ENCODE results near the gene EXOC7. TPM values are rescaled to one million over a fixed set of nuclear protein-coding genes. Genes with fewer than 3 reads are reported as not detected.

EXOC7 gene
- polyA plus RNA-seq, 3 donors: 30.7 to 86.5 (median 42.4) TPM

GRCh38 chr17:76097716-76098295 lies 5.8 kb downstream of the EXOC7 start:
- DNase-seq: peak in 1 of 3 donors; percentile 3
- no peaks in the 10 kb centered on the region for H4K20me1 ChIP-seq (ENCODE audit: insufficient read depth, low read length)
- Mint-ChIP-seq H3K36me3 (peaks cover 67 to 90% of the 10 kb centered on the region in 2 donors), H3K27me3 (ENCODE audit: low read depth in 3 of 3) (no peaks in the 10 kb centered on the region), H3K27ac (peak overlapping the region in 3 of 7 donors; percentile 45 to 53 (median 51)), H3K4me3 (no peak overlapping the region), H3K4me1 (peaks cover 5% of the 10 kb centered on the region), H3K9me3 (no peaks in the 10 kb centered on the region)
- H3K36me3 ChIP-seq (replicated peaks in 1 of 2; ENCODE audit: control insufficient read depth in 1 of 2, insufficient read depth in 2 of 2, low read length in 2 of 2): peaks cover 75 to 91% of the 10 kb centered on the region in 2 donors
- H3K9me3 ChIP-seq (replicated peaks in 1 of 2; ENCODE audit: control insufficient read depth in 1 of 2, insufficient read depth in 1 of 2, low read length in 2 of 2): no peaks in the 10 kb centered on the region
- TF ChIP-seq CTCF (IDR thresholded peaks at IDR 0.05): no peak
- H3K4me1 ChIP-seq (ENCODE audit: control insufficient read depth in 1 of 2, insufficient read depth in 2 of 2, low read length in 2 of 2): peaks cover 7 to 9% of the 10 kb centered on the region in 2 donors
- peaks cover 13% of the 10 kb centered on the region for H3K79me2 ChIP-seq (ENCODE audit: insufficient read depth, low read length)
- 96% methylated on average over 17 of the region's 19 CpGs for WGBS (ENCODE audit: insufficient coverage)
- no peaks in the 10 kb centered on the region for H3K27me3 ChIP-seq (ENCODE audit: control insufficient read depth in 2 of 2, insufficient read depth in 2 of 2, low read length in 2 of 2)
- no peak overlapping the region for H3K4me3 ChIP-seq (replicated peaks in 1 of 3; ENCODE audit: low read depth in 2 of 3, low read length in 3 of 3)
- H3K27ac ChIP-seq (ENCODE audit: low read depth in 1 of 2, low read length in 2 of 2): no peak overlapping the region
- intact Hi-C loops (cut with micrococcal nuclease): no loop called here
- H2AFZ ChIP-seq (ENCODE audit: insufficient read depth, low read depth, low read length, poor library complexity, severe bottlenecking): no peak overlapping the region
- no peak overlapping the region for H3K4me2 ChIP-seq (replicated peaks; ENCODE audit: extremely low read depth, low read length, poor library complexity, severe bottlenecking)
- no peak overlapping the region for H3K9ac ChIP-seq (ENCODE audit: insufficient read depth, low read length, poor library complexity, severe bottlenecking)

- H3K36me3 ChIP-seq (replicated peaks in 1 of 2; ENCODE audit: control insufficient read depth in 1 of 2, insufficient read depth in 2 of 2, low read length in 2 of 2): peaks cover 80 to 97% of the 10 kb centered on the region in 2 donors
- intact Hi-C loops (cut with micrococcal nuclease): no loop called here
These were observed 7.6 kb downstream of the EXOC7 start for GRCh38 chr17:76095943-76096342.

More at GRCh38 chr17:76095943-76096342, 7.6 kb downstream of the EXOC7 start:
- no peak overlapping the region for H3K27ac ChIP-seq (ENCODE audit: low read depth in 1 of 2, low read length in 2 of 2)
- no peak overlapping the region for H2AFZ ChIP-seq (ENCODE audit: insufficient read depth, low read depth, low read length, poor library complexity, severe bottlenecking)
- WGBS (ENCODE audit: insufficient coverage): 98% methylated on average over 12 of the region's 13 CpGs
- no peaks in the 10 kb centered on the region for H4K20me1 ChIP-seq (ENCODE audit: insufficient read depth, low read length)
- no peaks in the 10 kb centered on the region for H3K4me1 ChIP-seq (ENCODE audit: control insufficient read depth in 1 of 2, insufficient read depth in 2 of 2, low read length in 2 of 2)
- no peak overlapping the region for H3K4me2 ChIP-seq (replicated peaks; ENCODE audit: extremely low read depth, low read length, poor library complexity, severe bottlenecking)
- TF ChIP-seq CTCF (IDR thresholded peaks at IDR 0.05): no peak
- H3K79me2 ChIP-seq (ENCODE audit: insufficient read depth, low read length): no peaks in the 10 kb centered on the region
- H3K4me3 ChIP-seq (replicated peaks in 1 of 3; ENCODE audit: low read depth in 2 of 3, low read length in 3 of 3): no peak overlapping the region
- peaks cover 2% of the 10 kb centered on the region for H3K4me1 Mint-ChIP-seq
- no peaks in the 10 kb centered on the region for H3K9me3 ChIP-seq (replicated peaks in 1 of 2; ENCODE audit: control insufficient read depth in 1 of 2, insufficient read depth in 1 of 2, low read length in 2 of 2)
- peak overlapping the region in 1 of 7 donors; percentile 64 for H3K27ac Mint-ChIP-seq
- no peaks in the 10 kb centered on the region for H3K27me3 Mint-ChIP-seq (ENCODE audit: low read depth in 3 of 3)
- H3K9me3 Mint-ChIP-seq: no peaks in the 10 kb centered on the region
- DNase-seq: no peak
- H3K4me3 Mint-ChIP-seq: no peak overlapping the region
- peaks cover 70 to 99% of the 10 kb centered on the region in 2 donors for H3K36me3 Mint-ChIP-seq
- H3K9ac ChIP-seq (ENCODE audit: insufficient read depth, low read length, poor library complexity, severe bottlenecking): no peak overlapping the region
- H3K27me3 ChIP-seq (ENCODE audit: control insufficient read depth in 2 of 2, insufficient read depth in 2 of 2, low read length in 2 of 2): no peaks in the 10 kb centered on the region
